Tibial artery (tissue), 4 donors: ENCODE data around the gene EPS8L3.

Experiments used
- DNase-seq, 2 donors: peaks; one replicate each; pipeline ENCODE4 v3.0.0-alpha.2; 2019
- H3K27ac ChIP-seq, 2 donors: fragments of 200-600 bp; sonication (generic) in 1 of 2; 1 replicate in 1 of 2; 2 replicates in 1 of 2; pipeline ENCODE4 v1.5.1; 2018 to 2019; ENCODE audit warnings: mild to moderate bottlenecking in 1 of 2
- H3K27me3 ChIP-seq, 2 donors: fragments of 200-600 bp; sonication (generic) in 1 of 2; one replicate each; pipeline versions ENCODE4 v1.5.1 to v1.6.0; 2016 to 2019
- H3K36me3 ChIP-seq, 3 donors: fragments of 200-600 bp; sonication (generic) in 2 of 3; one replicate each; pipeline ENCODE4 v1.5.1; 2016 to 2019; ENCODE audit warnings: mild to moderate bottlenecking in 2 of 3
- H3K4me1 ChIP-seq, 4 donors: fragments of 200-600 bp; sonication (generic) in 2 of 4; 1 replicate in 3 of 4; 2 replicates in 1 of 4; pipeline ENCODE4 v1.5.1; 2016 to 2019
- H3K4me3 ChIP-seq, 2 donors: fragments of 200-600 bp; sonication (generic) in 1 of 2; 1 replicate in 1 of 2; 2 replicates in 1 of 2; pipeline ENCODE4 v1.5.1; 2018 to 2019; ENCODE audit warnings: mild to moderate bottlenecking in 2 of 2
- H3K9me3 ChIP-seq, 3 donors: fragments of 200-600 bp; sonication (generic) in 1 of 3; one replicate each; pipeline ENCODE4 v1.5.1; 2016 to 2019
- intact Hi-C: fragments of 100-400 bp; cut with DNase I; formaldehyde crosslinking; loops from one replicate; pipeline ENCODE4 v1.15.0; 2023; ENCODE audit warnings: low total_unique reads
- TF ChIP-seq, protein P1 (sequence below), 2 experiments: fragments of 200-600 bp in 1 of 2; fragments of 450-650 bp in 1 of 2; IDR thresholded peaks; one replicate each; pipeline ENCODE4 v1.5.1; 2017 to 2019; ENCODE audit warnings: antibody characterized with exemption in 2 of 2, mild to moderate bottlenecking in 1 of 2, moderate library complexity in 1 of 2

The EPS8L3 gene, protein sequence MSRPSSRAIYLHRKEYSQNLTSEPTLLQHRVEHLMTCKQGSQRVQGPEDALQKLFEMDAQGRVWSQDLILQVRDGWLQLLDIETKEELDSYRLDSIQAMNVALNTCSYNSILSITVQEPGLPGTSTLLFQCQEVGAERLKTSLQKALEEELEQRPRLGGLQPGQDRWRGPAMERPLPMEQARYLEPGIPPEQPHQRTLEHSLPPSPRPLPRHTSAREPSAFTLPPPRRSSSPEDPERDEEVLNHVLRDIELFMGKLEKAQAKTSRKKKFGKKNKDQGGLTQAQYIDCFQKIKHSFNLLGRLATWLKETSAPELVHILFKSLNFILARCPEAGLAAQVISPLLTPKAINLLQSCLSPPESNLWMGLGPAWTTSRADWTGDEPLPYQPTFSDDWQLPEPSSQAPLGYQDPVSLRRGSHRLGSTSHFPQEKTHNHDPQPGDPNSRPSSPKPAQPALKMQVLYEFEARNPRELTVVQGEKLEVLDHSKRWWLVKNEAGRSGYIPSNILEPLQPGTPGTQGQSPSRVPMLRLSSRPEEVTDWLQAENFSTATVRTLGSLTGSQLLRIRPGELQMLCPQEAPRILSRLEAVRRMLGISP

DNA sequence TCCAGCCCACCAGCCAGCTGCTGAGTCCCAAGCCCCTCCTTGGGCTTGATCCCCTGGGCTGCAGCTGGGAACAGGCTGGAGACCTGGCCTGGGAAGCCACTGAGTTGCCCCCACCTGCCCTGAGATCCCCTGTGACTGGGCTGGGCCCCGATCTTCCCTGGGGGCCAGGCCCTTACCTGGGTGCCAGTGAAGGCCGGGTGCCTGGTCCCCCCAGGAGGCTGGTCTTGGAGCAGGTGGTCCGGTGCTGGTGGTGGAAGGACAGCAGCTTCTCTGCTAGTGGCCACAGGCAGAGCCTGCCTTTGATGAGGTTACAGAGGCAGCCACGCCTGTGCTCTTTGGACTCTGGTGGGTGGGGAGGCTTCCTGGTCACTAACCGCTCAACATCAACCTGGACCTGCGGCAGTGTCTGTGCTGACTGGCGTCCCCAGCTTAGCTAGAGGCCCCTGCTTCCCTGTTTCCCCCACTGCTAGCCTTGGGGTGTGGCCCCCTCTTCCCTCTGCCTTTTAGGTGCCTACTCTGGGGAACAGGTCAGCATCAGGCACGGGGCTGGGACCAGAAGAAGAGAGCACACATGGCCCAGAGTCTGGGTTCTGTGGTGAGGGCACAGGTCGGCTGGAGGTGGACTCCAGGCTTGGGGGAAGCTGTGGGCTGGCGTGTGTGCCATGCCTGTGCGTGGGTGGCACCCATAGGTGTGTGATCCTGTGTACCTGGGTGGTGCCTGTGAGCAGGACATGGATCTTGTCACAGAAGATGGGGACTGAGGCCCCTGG, at the start of gene EPS8L3:
EPS8L3 (minus strand) TSS at position 278 of the 770 bp plus-strand sequence. CDS start 2,174 bp downstream, outside the sequence.
- Histone ChIP-seq H3K4me3 (no peak within 1 kb of the TSS), H3K36me3 (no peaks in the 10 kb centered on the region), H3K27ac (no peak within 1 kb of the TSS), H3K9me3 (no peaks in the 10 kb centered on the region), H3K27me3 (no peaks in the 10 kb centered on the region), H3K4me1 (peaks cover 0 to 15% (median 2%) of the 10 kb centered on the region in 4 donors)
- peak in 1 of 2 donors; percentile 61 for DNase-seq
- TF ChIP-seq, protein P1, sequence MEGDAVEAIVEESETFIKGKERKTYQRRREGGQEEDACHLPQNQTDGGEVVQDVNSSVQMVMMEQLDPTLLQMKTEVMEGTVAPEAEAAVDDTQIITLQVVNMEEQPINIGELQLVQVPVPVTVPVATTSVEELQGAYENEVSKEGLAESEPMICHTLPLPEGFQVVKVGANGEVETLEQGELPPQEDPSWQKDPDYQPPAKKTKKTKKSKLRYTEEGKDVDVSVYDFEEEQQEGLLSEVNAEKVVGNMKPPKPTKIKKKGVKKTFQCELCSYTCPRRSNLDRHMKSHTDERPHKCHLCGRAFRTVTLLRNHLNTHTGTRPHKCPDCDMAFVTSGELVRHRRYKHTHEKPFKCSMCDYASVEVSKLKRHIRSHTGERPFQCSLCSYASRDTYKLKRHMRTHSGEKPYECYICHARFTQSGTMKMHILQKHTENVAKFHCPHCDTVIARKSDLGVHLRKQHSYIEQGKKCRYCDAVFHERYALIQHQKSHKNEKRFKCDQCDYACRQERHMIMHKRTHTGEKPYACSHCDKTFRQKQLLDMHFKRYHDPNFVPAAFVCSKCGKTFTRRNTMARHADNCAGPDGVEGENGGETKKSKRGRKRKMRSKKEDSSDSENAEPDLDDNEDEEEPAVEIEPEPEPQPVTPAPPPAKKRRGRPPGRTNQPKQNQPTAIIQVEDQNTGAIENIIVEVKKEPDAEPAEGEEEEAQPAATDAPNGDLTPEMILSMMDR (IDR thresholded peaks at IDR 0.05): no peak
- intact Hi-C loops: no loop called here

DNA sequence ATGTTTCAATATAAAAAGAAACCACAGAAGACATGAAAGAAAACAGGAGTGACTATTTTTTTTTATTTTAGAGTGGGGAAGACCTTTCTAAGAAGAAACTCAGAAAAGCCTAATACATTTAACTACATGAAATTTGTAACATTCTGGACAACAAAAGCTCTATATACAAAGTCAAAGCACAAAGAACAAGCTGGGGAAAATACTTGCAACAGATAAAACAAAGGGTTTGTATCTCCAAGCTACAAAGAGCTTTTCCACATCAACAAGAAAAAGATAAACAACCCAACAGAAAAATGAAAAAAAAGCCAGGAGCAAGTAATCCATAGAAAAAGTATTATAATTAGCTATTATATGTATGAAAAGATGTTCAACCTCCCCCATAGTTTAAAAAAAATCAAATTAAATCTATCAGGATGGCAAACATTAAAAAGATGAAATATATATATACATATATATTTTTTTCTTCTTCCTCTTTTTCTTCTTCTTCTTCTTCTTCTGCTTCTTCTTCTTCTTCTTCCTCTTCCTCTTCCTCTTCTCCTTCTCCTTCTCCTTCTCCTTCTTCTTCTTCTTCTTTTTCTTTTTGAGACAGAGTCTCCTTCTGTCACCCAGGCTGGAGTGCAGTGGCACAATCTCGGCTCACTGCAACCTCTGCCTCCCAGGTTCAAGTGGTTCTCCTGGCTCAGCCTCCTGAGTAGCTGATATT, 49.1 kb upstream of the EPS8L3 start:
- H3K36me3 ChIP-seq: no peaks in the 10 kb centered on the region
- H3K4me1 ChIP-seq: peaks cover 0 to 16% (median 10%) of the 10 kb centered on the region in 4 donors
- no peak overlapping the region for H3K27ac ChIP-seq
- H3K27me3 ChIP-seq: no peaks in the 10 kb centered on the region
- no peak overlapping the region for H3K4me3 ChIP-seq
- peaks cover 0 to 6% (median 5%) of the 10 kb centered on the region in 3 donors for H3K9me3 ChIP-seq
- intact Hi-C loops: no loop called here
- no peak for DNase-seq
- TF ChIP-seq, protein P1 (IDR thresholded peaks at IDR 0.05): no peak

DNA sequence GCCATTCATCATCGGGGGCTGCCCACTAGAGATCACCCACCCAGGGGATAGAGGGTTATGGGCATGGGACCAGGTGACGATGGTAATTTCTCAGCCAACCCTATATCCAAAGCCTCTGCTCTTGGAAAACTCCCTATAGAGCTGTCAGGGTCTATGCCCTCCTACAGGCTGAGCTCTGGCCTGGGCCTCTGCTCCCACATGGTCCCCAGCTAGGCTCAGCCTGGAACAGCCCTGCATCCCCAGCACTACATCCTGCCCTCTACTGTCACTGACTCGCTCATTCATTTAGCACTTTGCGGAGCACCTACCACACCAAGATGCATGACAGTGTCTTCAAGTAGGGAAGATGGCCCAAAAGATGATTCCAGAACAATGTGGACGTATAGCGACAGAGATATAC, 45.0 kb upstream of the EPS8L3 start:
- intact Hi-C loops: no loop called here
- H3K27ac ChIP-seq: no peak overlapping the region
- DNase-seq: peak in 1 of 2 donors; percentile 56
- TF ChIP-seq, protein P1 (IDR thresholded peaks at IDR 0.05): no peak
- no peaks in the 10 kb centered on the region for H3K36me3 ChIP-seq
- H3K4me1 ChIP-seq: peaks cover 0 to 11% (median 8%) of the 10 kb centered on the region in 4 donors
- no peaks in the 10 kb centered on the region for H3K9me3 ChIP-seq
- no peaks in the 10 kb centered on the region for H3K27me3 ChIP-seq
- H3K4me3 ChIP-seq: no peak overlapping the region

DNA sequence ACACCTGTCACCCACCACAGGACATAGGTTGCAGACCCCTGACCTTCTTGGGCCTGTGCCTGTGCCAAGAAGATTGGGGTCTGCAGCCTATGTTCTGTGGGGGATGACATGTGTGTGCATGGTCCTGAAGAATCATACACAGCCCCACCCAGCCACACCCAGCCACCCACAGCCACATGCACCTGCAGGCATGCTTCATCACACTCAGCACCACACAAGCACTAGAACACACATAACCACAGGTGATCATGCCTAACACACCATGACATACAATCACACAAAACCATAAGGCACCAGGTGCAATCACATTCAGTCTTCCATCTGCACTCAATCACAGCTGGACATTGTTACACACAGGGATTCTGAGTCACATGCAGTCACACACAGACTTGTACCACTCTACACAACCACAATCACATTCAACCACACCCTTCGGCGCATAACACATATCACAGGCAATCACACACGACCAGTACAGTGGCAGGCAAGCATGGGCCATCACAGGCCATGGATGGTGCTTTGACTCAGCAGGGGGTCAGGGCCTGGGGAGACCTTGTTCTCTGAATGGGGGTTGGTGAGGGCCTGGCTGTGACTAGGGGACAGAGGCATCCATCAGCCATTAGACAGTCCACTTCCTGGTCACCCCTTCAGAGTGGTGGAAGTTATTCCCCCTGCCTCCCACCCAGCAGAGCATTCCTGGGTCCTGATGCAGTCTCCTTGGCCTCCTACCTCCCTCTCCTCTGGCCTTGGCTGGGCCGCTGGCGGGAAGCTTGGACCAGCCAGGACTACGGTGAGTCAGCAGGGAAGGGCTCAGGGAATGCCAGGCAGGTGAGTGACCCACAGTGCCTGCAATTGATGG, 44.3 kb upstream of the EPS8L3 start:
- Histone ChIP-seq H3K4me1 (peaks cover 0 to 17% (median 14%) of the 10 kb centered on the region in 4 donors), H3K27ac (no peak overlapping the region), H3K4me3 (no peak overlapping the region), H3K9me3 (no peaks in the 10 kb centered on the region), H3K36me3 (no peaks in the 10 kb centered on the region), H3K27me3 (no peaks in the 10 kb centered on the region)
- TF ChIP-seq, protein P1 (IDR thresholded peaks at IDR 0.05): no peak
- peak in 1 of 2 donors; percentile 34 for DNase-seq
- intact Hi-C loops: no loop called here
